Small intestine (tissue), 7 donors: ENCODE measurements around the gene FAM120B. TPM values are rescaled to one million over a fixed set of nuclear protein-coding genes. Genes with fewer than 3 reads are reported as not detected.

Experiments
- DNase-seq, 2 donors: peaks; one replicate each; pipeline versions ENCODE4 v3.0.0 to v3.0.0-alpha.2; 2013
- FAIRE-seq: peaks from 2 replicates; lab custom pipeline; 2012; peaks lifted over from hg19 to GRCh38; lab: Jason Lieb, UNC
- H3K27ac ChIP-seq, 3 donors: one replicate each; pipeline ENCODE4 v1.5.1; 2013; ENCODE audit warnings: low read length in 2 of 3, mild to moderate bottlenecking in 2 of 3, control low read depth in 1 of 3, inconsistent platforms in 1 of 3, low read depth in 1 of 3, moderate library complexity in 1 of 3
- H3K27me3 ChIP-seq, 3 donors: one replicate each; pipeline ENCODE4 v1.6.1; 2013; ENCODE audit warnings: low read length in 3 of 3, inconsistent platforms in 1 of 3; ENCODE audit not compliant: control insufficient read depth in 3 of 3, insufficient read depth in 3 of 3
- H3K36me3 ChIP-seq, 3 donors: one replicate each; pipeline ENCODE4 v1.6.1; 2013; ENCODE audit warnings: low read length in 3 of 3, inconsistent platforms in 1 of 3, low read depth in 1 of 3, mild to moderate bottlenecking in 1 of 3, moderate library complexity in 1 of 3; ENCODE audit not compliant: control insufficient read depth in 3 of 3, insufficient read depth in 2 of 3
- H3K4me1 ChIP-seq, 3 donors: one replicate each; pipeline ENCODE4 v1.6.1; 2013; ENCODE audit warnings: low read length in 2 of 3, inconsistent platforms in 1 of 3, low read depth in 1 of 3, mild to moderate bottlenecking in 1 of 3, moderate library complexity in 1 of 3; ENCODE audit not compliant: control insufficient read depth in 3 of 3, insufficient read depth in 2 of 3
- H3K4me3 ChIP-seq, 3 donors: one replicate each; pipeline ENCODE4 v1.5.1; 2013; ENCODE audit warnings: low read length in 3 of 3, control low read depth in 1 of 3, inconsistent platforms in 1 of 3, low read depth in 1 of 3, mild to moderate bottlenecking in 1 of 3, moderate library complexity in 1 of 3
- H3K9me3 ChIP-seq, 2 donors: one replicate each; pipeline ENCODE4 v1.6.1; 2013; ENCODE audit warnings: low read depth in 1 of 2, low read length in 1 of 2; ENCODE audit not compliant: control insufficient read depth in 2 of 2, insufficient read depth in 1 of 2
- WGBS, 3 donors: extraction: QIAGEN DNeasy Blood & Tissue Kit; methylation state at CpG; one replicate each; pipeline ENCODE4 v1.1.7; 2013; 5-methylcytosine and 5-hydroxymethylcytosine counted together
- polyA plus RNA-seq, 4 donors: library from polyadenylated mRNA; stranded (reverse) in 3 of 4; unstranded in 1 of 4; fragments of 200-250 nt in 3 of 4; fragments of 120-200 nt in 1 of 4; gene quantifications; one replicate each; pipeline versions ENCODE4 v1.2.1 to v1.2.3, GENCODE V29; 2013
- donor health status: healthy with polysubstance abuse.
- donor health status: control.
- donor health status: control.
- donor health status: Bipolar disorder and iron deficiency.
- donor health status: healthy.

Gene FAM120B
- polyA plus RNA-seq, 4 donors: 6.5 to 24.0 (median 10.6) TPM

GRCh38 chr6:170286934-170287265, 19.7 kb upstream of the FAM120B start:
- WGBS, 3 donors: 32 to 51% (median 45%) methylated on average over 2 of the region's 2 CpGs
- no peak for FAIRE-seq
- Histone ChIP-seq H3K27me3 (peaks cover 5 to 56% (median 10%) of the 10 kb centered on the region in 3 donors), H3K36me3 (peaks cover 0 to 64% (median 0%) of the 10 kb centered on the region in 3 donors), H3K9me3 (no peaks in the 10 kb centered on the region), H3K4me3 (peak overlapping the region in 1 of 3 donors; percentile 47), H3K4me1 (peaks cover 0 to 20% (median 0%) of the 10 kb centered on the region in 3 donors), H3K27ac (peak overlapping the region in 2 of 3 donors; percentile 32 to 37)
- DNase-seq: no peak

GRCh38 chr6:170287371-170287876, 19.1 kb upstream of the FAM120B start:
- peaks cover 0 to 24% (median 2%) of the 10 kb centered on the region in 3 donors for H3K4me1 ChIP-seq
- DNase-seq (no peak), FAIRE-seq (no peak)
- peaks cover 0 to 61% (median 0%) of the 10 kb centered on the region in 3 donors for H3K36me3 ChIP-seq
- H3K27ac ChIP-seq: peak overlapping the region in 2 of 3 donors; percentile 32 to 37
- H3K4me3 ChIP-seq: peak overlapping the region in 1 of 3 donors; percentile 47
- H3K27me3 ChIP-seq: peaks cover 8 to 61% (median 10%) of the 10 kb centered on the region in 3 donors
- no peaks in the 10 kb centered on the region for H3K9me3 ChIP-seq
- 52 to 61% (median 55%) methylated on average over 12 of the region's 12 CpGs for WGBS, 3 donors

GRCh38 chr6:170288091-170288631, 18.4 kb upstream of the FAM120B start:
- no peak for FAIRE-seq
- Histone ChIP-seq H3K4me1 (peaks cover 0 to 26% (median 3%) of the 10 kb centered on the region in 3 donors), H3K4me3 (peak overlapping the region in 2 of 3 donors; percentile 47 to 66), H3K36me3 (peaks cover 0 to 54% (median 0%) of the 10 kb centered on the region in 3 donors), H3K27me3 (peaks cover 10 to 68% (median 10%) of the 10 kb centered on the region in 3 donors), H3K27ac (peak overlapping the region in 2 of 3 donors; percentile 15 to 37), H3K9me3 (no peaks in the 10 kb centered on the region)
- 53 to 68% (median 60%) methylated on average over 33 of the region's 33 CpGs for WGBS, 3 donors
- DNase-seq: no peak

- DNase-seq: no peak
- 2 to 14% (median 9%) methylated on average over 16 of the region's 16 CpGs for WGBS, 3 donors
- Histone ChIP-seq H3K4me3 (peak overlapping the region; percentile 47 to 78 (median 66)), H3K36me3 (peaks cover 0 to 47% (median 0%) of the 10 kb centered on the region in 3 donors), H3K9me3 (no peaks in the 10 kb centered on the region), H3K27ac (peak overlapping the region in 2 of 3 donors; percentile 37 to 79), H3K4me1 (peaks cover 0 to 26% (median 3%) of the 10 kb centered on the region in 3 donors), H3K27me3 (peaks cover 10 to 75% (median 11%) of the 10 kb centered on the region in 3 donors)
- no peak for FAIRE-seq
These were observed 17.7 kb upstream of the FAM120B start for GRCh38 chr6:170288852-170289179.

GRCh38 chr6:170289180-170289931, 17.2 kb upstream of the FAM120B start:
- WGBS, 3 donors: 1 to 3% (median 1%) methylated on average over 54 to 85 of the region's 85 CpGs
- no peaks in the 10 kb centered on the region for H3K9me3 ChIP-seq
- peaks cover 10 to 80% (median 15%) of the 10 kb centered on the region in 3 donors for H3K27me3 ChIP-seq
- H3K4me3 ChIP-seq: peak overlapping the region; percentile 47 to 78 (median 66)
- peaks cover 0 to 26% (median 3%) of the 10 kb centered on the region in 3 donors for H3K4me1 ChIP-seq
- FAIRE-seq (no peak), DNase-seq (peak in 1 of 2 donors; percentile 57)
- H3K36me3 ChIP-seq: peaks cover 0 to 42% (median 0%) of the 10 kb centered on the region in 3 donors
- H3K27ac ChIP-seq: peak overlapping the region; percentile 8 to 79 (median 37)

- Histone ChIP-seq H3K4me3 (peak overlapping the region; percentile 66 to 78 (median 71)), H3K9me3 (no peaks in the 10 kb centered on the region), H3K4me1 (peaks cover 0 to 27% (median 3%) of the 10 kb centered on the region in 3 donors), H3K27ac (peak overlapping the region in 2 of 3 donors; percentile 59 to 79), H3K27me3 (peaks cover 10 to 84% (median 19%) of the 10 kb centered on the region in 3 donors), H3K36me3 (peaks cover 0 to 37% (median 0%) of the 10 kb centered on the region in 3 donors)
- FAIRE-seq (no peak), DNase-seq (no peak)
- WGBS, 3 donors: 1 to 2% (median 1%) methylated on average over 25 to 41 of the region's 41 CpGs
These were observed 16.6 kb upstream of the FAM120B start for GRCh38 chr6:170289951-170290295.

GRCh38 chr6:170290296-170291128, 16.0 kb upstream of the FAM120B start, which contains the start of gene DLL1:
Gene DLL1, minus strand, starts transcription at chr6:170291078. Its CDS starts 939 bp downstream, at chr6:170290139.
- Histone ChIP-seq H3K27me3 (peaks cover 10 to 88% (median 22%) of the 10 kb centered on the region in 3 donors), H3K4me1 (peaks cover 0 to 30% (median 3%) of the 10 kb centered on the region in 3 donors), H3K9me3 (no peaks in the 10 kb centered on the region), H3K27ac (peak within 1 kb of the TSS in 2 of 3 donors; percentile 59 to 80), H3K36me3 (peaks cover 0 to 31% (median 0%) of the 10 kb centered on the region in 3 donors), H3K4me3 (peak within 1 kb of the TSS; percentile 66 to 78 (median 71))
- no peak for FAIRE-seq
- 0 to 1% (median 0%) methylated on average over 59 to 83 of the region's 83 CpGs for WGBS, 3 donors
- DNase-seq: peak in 1 of 2 donors; percentile 72
